NCI-H345 (cell line): ENCODE measurements around the gene RCN1.
"Not testable (repeated sequence)": the region's sequence is repeated elsewhere in the genome, so short reads cannot be mapped to it uniquely, and the experiment has no call there.

Experiments used
- DNase-seq: peaks from one replicate; lab custom pipeline; 2025; lab: John Stamatoyannopoulos, UW

Gene RCN1

DNA sequence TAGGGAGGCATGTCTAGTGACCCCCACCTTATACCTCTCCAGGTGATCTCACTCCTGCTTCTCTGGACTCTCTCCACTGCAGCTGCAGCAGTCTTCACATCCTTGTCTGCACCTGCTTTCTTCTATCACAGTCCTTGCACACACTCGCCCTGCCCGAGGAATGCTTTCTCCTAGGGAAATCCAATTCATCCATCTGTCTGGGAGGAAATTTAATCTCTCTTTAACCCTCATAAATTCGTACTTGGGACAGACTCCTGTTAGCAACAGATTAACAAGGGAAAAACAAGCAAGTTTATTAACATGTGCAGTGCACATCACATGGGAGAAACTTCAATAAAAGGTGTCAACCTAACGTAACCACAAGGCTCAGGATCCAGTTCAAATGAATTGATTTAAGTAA, 11.3 kb upstream of the RCN1 start:
- DNase-seq = no peak

DNA sequence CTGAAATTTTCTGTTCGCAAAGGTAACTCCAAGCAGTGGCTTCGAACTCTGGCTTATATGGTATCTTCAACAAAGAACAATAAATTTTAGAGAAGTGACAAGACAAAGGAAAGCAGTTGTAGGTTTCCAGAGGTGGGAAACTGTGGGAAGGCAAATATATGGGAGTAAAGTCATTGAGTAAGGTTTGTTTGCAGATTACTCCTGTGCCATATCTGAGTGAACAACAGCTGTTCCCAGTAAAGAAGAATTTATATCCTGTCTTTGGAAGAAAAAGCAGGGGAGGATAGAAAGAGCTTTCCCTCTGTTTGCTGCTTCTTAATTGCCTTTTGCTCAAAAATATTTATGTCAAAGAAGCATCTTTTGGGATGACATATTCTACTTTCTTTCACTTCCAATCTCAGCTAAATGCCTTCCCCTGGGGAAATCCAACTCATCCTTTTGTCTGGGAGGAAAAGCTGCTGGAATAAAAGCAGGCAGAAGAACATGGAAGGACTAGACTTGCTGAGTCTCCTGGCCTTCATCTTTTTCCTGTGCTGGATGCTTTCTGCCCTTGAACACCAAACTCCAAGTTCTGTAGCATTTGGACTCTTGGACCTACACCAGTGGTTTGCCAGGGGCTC, 10.4 kb upstream of the RCN1 start:
- no peak for DNase-seq

DNA sequence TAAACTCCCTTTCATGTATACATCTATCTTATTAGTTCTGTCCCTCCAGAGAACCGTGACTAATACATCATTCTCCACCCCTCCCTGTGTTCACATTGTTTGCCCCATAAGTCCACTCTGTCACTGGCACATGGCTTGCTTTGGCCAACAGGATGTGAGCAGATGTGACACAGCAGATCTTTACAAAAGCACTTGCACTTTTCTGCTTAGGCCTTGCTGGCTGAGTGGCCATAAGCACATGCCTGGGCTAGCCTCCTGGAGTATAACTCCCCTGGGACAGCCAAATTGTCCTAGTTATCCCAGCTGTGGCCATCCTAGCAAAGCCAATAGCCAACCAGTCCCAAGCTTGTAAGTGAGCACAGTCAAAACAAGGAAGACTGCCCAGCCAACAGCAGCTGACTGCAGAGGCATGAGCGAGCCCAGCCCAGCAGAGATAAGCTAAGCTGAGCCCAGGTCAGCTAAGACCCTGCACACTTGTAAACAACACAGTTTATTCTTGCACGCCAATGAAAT, 9.7 kb upstream of the RCN1 start:
- no peak for DNase-seq

DNA sequence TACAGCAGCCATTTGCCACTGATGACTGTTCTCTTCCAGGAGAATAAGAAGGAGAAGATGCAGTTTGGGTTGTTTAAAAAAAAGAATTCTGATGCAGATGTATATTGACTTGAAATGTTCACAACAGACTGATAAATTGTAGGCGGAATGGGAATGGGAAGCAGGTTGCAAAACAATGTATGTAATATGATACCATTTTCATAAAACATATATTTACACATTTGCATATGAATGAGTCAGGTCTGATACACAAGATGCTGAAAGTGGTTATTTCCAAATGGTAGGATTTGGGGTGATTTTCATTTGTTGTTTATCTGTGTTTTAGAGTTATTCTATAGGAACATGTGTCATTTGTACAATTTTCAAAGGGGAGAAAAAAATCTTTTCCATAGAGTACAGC, 9.0 kb upstream of the RCN1 start:
- no peak for DNase-seq

DNA sequence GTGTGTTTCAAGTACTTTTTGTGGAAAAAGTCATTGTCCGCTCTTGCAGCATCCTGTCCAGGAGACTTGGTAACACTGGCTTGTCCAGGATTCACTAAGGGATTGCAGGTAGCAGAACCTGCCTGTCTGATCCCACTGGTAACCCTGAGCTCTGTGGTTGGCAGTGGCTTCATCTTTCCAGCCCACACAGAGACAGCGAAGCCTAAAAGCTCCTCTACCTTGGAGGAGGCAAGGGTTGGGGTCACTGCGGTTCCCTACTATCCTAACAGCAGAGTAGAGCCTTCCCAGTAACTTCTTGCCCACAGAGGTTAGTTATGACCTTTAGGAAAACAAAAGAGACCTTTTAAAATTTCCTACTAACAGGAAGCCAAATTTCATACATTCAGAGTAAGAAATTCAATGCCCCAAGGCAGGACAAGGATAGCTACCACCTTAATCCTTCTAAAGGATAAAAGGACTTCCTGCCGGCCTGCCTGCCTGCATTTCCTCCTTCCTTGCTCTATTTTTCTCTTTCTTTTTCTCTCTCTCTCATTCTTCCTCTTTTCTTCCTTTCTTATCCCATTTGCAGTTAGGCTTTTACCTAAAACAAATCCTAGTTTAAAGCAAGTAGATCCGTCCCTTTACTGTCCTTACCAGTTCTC, 8.4 kb upstream of the RCN1 start:
- DNase-seq = no peak

DNA sequence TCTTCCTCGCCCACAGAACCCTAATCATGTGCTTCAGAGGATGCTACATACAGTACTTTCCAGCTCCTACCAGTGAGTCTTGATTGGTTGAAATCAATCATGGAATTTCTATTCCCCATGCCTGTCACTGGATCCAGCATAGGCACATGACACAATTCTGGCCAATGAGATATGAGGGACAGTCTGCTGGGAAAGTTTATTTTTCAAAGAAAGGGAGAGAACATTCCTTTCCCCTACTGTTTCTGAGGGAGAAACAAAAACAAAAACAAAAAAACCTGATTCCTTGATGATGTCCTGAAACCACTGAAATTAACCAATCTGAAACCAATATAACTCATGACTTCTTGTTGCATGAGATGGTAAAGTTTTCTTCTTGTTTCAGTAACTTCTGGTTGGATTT, 3.3 kb upstream of the RCN1 start:
- DNase-seq = no peak

DNA sequence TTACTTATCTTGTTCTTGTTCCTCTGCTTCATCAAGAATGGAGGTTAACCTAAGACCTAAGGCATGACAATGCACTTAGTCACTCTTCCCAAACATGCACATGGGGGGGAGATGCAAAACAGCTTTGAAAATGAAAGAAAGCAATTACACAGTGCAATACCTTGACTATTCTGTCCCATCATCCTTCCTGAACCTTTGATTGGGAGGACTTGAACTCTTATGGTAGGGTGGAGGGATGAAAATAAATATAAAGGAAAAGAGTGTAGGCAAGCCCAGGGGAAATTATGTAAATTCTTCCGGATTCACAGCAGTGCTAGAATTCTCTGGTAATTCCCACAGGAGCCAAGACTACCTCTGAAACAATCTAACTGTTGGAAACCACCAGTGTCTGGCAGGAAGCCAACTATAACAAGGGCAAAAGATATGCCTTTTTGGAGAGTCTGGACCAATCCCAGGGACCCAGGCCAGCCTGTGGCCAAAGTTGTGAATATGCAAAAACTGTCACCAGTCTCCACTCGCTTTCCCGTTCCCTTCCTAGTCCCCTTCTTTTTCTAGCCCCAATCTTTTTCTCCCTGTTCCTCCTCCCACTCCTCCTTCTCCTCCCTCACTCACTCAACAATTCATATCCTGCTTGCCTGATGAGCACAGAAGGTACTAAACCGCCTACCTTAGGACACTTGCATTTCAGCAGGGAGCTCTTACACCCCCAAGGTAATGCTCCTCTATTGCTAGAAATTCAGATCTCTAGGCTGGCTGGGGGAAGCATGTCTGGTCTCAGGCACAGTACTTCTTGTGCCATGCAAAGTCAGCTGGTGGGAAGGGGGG, 2.5 kb upstream of the RCN1 start:
- peak; percentile 17 for DNase-seq

DNA sequence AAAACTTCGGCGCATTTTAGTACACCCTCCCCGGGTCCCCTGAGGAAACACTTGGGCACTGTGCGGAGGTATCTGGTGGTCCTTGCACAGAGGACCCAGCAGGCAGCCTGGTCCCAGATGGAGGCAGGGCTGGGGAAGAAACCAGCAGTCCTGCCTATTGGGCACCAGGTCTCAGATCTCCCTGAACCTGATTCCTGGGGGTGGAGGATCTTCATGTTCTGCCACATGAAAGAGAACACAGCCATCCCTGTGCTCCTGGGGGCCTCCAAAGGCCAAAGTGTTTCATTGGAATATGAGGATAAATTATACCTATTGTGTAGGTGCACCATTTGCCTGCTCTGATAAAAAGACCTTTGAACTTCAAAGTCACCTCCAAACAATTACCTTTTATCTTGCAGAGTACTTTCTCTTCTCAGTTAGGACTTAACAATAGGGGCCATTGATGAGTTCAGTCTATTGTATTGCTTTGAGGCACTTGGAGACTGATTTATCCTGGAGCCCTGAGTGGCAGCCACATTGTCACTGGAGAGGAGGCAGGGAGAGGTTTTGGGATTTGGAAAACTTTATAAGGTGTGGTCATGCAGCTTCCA, 1.8 kb downstream of the RCN1 start:
- no peak for DNase-seq

DNA sequence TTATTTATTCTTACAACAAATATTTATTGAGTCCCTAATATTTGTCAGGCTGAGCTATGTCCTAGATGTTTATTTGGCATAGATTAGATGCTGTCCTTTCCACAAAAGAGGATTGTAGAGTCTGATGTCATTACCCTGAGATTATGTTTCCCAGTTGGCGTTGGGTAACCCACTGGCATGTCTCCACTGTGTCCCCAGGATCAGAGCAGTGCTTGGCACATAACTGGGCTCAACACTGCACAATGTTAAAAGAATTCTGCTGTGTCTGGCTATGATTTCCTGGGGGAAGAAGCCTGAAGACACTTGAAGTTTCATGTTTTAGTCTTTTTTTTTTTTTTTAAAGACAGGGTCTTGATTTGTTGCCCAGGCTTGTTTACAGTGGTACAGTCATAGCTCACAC, 4.0 kb downstream of the RCN1 start:
- DNase-seq = no peak

DNA sequence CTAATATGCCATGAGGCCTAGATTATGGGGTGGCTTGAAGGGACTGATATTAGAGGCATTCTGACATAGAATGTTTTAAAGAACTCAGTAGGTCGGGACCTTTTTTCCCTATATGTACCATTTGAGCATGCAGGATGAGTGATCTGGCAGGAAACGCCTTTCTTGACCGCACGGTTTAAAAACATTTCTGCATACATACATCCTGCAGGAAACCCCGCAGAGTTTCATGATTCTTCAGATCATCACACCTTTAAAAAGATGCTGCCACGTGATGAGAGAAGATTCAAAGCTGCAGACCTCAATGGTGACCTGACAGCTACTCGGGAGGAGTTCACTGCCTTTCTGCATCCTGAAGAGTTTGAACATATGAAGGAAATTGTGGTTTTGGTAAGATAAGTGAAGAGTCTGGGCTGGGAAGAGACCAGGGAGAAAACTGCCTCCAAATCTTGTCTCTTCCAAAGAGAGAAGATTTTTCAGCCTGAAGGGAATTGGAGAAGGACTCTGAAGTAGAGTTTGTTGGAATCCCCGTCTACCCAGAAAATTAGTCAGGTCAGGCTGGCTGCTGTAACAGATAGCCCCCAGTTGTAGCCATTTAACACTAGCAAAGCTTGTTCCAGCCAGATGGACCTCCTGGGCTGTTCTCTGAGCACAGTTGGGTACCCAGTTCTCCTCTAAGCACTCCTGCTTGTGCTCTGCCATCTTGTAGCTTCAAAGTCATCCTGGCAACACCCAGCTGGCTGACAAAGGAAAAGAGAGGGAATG, 7.4 kb downstream of the RCN1 start:
- DNase-seq = no peak

DNA sequence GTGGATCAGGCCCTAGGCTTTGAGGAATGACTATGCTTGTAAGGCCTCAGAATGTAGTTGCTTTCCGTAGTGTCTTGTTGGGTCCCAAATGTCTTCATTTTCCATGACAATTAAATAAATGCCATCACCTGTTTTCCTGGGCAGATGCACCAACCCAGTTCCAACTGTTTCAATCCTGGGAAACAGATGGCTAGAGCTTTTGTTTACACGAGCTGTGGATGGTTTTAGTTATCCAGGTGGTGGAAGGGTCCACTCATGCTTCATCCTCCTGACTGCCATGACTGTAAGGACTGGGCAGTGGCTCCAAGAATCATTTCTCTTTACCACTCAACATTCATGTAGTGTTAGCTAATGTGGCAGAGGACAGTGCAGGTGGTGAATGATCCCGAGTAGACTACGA, 8.6 kb downstream of the RCN1 start:
- no peak for DNase-seq

DNA sequence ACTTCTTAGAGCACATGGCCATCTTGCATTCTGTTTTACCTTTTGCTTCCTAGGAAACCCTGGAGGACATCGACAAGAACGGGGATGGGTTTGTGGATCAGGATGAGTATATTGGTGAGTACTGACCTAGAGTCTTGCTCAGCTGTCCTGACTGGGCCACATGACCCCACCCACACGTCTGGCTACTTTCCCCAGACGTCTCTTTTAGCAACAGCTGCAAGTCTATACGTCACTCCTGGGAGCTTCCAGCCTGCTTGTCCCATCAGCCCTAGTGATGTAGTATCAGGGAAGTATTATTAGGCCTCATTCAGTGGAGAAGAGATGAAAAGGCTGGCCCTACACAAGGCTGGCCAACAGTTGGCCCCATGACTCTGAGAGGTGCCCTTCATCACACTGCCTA, 9.6 kb downstream of the RCN1 start:
- DNase-seq = no peak

DNA sequence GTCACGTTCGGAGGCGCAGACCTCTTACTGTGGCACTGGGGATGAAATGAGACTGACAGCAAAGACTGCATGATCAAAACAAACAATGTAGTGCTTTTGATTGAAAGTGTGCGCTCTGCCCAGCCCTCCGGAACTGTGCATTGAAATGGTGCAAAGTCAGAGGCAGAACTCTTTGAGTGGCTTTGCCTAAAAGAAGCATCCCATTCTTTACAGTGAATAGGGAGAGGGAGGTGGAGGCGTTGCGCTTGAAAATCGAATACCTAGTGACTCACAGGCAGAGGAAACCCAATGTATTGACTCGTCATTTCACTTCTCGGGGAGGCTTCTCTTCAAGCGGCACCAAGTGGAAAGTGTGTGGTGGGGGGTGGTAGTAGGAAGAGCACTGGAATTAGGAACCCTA, 10.9 kb downstream of the RCN1 start:
- DNase-seq = no peak

DNA sequence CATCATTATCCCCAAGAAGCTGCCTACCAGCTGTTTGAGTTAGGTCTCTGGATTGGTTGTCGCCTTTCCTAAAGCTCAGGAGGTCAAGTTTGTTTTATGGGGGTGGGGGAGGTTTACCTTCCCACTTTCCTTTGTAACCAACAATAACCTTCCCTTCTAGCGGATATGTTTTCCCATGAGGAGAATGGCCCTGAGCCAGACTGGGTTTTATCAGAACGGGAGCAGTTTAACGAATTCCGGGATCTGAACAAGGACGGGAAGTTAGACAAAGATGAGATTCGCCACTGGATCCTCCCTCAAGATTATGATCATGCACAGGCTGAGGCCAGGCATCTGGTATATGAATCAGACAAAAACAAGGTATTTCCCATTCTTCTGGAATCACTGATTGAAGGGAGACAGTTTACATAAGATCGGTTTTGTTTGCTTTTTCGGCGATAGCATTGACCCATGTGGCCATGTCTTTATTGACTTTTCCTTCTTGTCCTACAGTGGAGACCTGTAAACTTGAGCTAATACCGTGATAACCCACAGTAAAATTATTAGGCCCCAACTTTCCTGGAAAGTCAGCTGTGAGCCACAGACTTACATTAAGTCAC, 12.3 kb downstream of the RCN1 start:
- not testable (repeated sequence) for DNase-seq

DNA sequence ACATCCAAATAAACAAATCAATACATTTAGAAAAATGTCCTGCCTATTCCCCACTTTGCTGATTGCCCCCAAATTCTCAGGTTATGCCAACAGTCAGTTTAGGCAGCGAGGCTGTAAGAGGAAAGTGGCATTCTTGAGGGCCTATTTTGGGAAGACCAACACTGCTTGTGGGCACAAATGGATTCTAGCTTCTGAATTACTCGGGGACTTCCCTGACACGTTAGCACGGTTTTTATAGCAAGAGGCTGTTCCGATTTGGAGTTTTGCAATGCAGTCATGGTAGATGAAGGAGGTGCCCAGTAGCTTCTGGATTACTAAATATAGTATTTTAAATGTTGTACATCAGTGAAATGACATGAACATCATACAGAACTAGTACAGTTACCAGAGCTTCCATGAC, 13.1 kb downstream of the RCN1 start:
- DNase-seq = no peak

DNA sequence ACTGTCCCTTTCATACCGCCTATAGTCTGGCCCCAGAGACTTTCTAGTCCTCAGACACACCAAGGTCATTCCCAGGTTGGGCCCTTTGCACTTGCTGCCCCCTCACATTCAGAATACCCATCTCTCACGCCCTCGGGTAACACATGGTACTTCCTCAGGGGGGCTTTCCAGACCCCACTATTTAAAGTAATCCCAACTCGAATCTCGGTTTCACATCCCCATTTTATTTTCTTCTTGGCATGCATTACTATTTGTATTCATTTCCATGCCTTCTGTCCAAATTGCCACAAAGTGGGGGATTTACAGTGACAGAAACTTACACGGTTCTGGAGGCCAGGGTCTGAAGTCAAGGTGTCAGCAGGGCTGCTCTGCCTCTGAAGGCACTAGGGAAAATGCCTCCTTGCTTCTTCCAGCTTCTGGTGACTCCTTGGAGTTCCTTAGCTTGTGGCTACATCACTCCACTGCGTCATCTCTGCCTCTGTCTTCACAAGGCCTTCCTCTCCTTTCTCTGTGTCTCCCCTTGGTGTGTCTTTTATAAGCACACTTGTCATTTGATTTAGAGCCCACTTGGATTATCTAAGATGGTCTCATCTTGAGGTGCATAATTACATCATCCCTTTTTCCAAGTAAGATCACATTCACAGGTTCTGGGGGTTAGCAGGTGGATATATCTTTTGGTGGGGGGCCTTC, 15.1 kb downstream of the RCN1 start:
- DNase-seq = no peak

DNA sequence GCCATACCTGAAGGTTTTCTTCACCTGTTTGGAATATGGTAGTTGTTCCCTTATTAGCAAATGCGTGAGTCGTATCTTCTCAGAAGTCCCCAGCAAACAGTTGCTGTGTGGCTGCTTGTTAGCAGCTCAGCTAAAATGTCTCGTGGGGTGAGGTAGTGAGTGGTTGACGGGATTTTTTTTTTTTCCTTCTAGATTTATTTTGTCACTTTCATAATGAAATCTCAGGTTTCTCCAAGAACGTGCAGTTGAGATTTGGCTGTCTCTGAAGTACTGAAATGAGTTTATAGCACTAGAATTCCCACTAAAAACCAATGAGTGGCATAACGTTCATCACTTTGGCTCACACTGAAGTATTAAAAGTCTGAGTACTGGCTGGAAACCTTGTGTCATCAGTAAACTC, 16.8 kb downstream of the RCN1 start:
- no peak for DNase-seq

DNA sequence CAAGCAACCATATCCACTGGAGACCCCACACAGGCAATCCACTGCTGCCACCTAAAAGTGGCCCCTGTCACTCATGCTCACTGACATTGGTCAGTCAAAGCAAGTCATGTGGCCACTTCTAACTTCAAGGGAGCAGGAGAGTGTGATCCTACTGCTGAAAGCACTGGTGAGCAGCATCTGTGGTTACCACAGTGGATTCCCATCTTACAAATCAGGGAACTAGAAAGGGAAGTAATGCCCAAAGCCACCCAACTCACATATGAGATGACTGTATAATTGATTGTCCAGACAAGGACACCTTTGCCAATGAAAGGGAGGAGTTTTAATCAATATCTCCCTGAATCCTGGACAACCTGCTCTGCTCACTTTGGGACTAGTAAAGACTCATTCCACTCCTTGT, 17.7 kb downstream of the RCN1 start:
- no peak for DNase-seq

DNA sequence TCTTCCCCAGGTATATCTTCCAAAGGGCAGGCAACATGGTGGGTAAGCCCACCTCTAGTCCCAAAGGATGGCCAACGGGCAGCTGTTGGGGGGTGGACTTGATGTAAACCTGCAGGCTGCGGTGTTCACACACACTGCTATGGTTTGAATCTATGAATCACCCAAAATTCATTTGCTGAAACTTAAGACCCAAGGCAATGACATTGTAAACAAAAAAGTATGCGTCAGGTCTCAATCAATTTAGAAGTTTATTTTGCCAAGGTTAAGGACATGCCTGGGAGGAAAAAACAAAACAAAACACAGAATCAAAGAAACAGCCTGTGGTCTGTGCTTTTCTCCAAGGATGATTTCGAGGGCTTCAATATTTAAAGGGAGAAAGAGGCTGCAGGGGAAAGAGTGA, 18.3 kb downstream of the RCN1 start:
- DNase-seq = no peak

DNA sequence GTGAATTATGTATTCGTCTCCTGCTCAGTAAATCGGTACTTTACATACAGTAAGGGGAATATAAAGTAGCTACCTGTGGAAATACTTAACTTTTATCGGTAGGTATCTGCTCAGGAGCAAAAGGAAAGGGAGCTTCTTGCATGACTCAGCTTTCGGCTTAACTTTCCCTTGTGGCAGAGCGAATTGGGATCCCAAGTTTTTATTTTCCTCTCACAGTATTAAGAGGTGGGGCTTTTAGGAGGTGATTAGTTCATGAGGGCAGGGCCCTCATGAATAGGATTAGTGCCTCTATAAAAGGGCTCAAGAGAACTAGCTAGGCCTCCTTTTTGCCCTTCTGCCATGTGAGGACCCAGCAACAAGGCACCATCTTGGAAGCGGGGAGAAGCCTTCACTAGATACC, 18.7 kb downstream of the RCN1 start:
- DNase-seq = no peak

DNA sequence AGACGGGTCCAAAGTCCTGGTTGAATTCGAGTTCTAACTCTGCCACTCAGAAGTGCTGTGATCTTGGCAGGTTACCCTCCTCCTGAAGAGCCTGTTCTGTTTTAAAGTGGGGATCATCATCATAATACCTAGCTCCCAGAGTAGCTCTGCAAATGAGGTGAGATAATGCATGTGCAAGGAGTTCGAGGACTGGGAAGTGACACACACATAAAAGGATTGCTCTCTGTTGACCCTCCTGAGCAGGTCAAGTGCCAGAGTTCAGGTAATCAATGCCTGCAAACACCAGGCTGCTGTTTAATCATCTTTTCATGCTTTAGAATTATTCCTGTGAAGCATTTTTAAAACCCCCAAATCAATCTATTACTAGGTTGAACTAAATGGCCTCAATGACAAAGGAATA, 19.9 kb downstream of the RCN1 start:
- DNase-seq = no peak
